ENCODE data around the gene DHX30.

Gene DHX30

DNA sequence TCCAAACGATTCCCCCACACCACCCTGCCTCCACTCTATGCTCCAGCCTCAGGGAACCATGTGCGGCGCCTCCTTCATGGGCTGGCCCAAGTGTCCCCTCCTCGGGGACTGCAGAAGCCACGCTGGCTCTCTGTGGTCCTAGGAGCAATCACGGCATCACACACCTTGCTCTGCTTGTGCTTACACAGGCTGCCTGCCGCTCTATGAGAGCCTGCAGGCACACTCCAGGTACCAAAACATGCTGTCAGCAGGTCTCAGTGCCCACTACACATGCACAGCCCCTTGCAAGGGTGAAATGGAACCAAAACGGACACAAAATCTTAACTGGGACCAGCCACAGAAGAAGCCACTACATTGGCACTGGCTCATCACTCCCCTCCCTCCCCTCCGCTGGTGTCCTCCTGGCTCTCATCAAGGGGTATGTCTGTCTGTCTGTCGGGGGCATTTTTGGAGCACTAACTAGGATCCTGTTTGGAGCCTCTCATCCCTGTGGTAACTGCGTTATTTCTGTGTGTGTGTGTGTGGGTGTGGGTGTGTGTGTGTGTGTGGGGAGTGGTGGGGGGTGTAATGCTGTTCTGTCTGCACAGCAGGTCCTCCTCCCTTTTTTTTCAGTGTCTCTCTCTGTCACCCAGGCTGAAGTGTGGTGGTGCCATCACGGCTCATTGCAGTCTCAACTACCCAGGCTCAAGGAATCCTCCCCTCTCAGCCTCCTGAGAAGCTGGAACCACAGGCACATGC, 60.6 kb downstream of the DHX30 start:
- Histone ChIP-seq H3K9me3 (ENCODE audit: control insufficient read depth, low read length) (no peaks in the 10 kb centered on the region), H3K27ac (ENCODE audit: insufficient read depth, low read length, poor library complexity, severe bottlenecking) (no peak overlapping the region), H3K27me3 (replicated peaks; ENCODE audit: control insufficient read depth, insufficient read depth, low read length, poor library complexity, severe bottlenecking) (no peaks in the 10 kb centered on the region), H3K4me3 (ENCODE audit: insufficient read depth, low read depth, low read length, poor library complexity, severe bottlenecking) (no peak overlapping the region), H3K4me1 (ENCODE audit: control insufficient read depth, insufficient read depth, low read length, poor library complexity, severe bottlenecking) (no peaks in the 10 kb centered on the region), H3K36me3 (ENCODE audit: control insufficient read depth, insufficient read depth, low read length) (peaks cover 32% of the 10 kb centered on the region)
- no peak for DNase-seq

DNA sequence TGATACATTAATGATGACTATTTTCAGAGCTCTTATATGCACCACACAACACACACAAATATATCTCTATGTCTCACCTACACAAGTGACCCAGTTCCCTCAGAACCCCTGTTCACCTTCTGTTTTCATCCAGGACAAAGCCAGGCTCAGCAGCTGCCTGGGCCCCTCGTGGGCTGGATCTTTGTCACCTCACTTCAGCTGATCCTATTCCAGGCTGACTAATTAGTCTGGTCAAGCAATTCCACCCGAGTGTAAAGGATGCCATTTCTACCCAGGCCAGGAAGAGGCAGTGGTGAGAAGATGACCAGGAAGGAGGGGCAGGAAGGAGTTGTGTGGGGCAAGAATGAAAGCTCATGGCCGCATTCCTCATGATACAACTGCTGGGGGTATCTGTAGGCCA, 62.3 kb downstream of the DHX30 start:
- Histone ChIP-seq H3K27ac (ENCODE audit: insufficient read depth, low read length, poor library complexity, severe bottlenecking) (no peak overlapping the region), H3K9me3 (ENCODE audit: control insufficient read depth, low read length) (no peaks in the 10 kb centered on the region), H3K27me3 (replicated peaks; ENCODE audit: control insufficient read depth, insufficient read depth, low read length, poor library complexity, severe bottlenecking) (no peaks in the 10 kb centered on the region), H3K4me1 (ENCODE audit: control insufficient read depth, insufficient read depth, low read length, poor library complexity, severe bottlenecking) (no peaks in the 10 kb centered on the region), H3K4me3 (ENCODE audit: insufficient read depth, low read depth, low read length, poor library complexity, severe bottlenecking) (no peak overlapping the region), H3K36me3 (ENCODE audit: control insufficient read depth, insufficient read depth, low read length) (peaks cover 46% of the 10 kb centered on the region)
- no peak for DNase-seq

DNA sequence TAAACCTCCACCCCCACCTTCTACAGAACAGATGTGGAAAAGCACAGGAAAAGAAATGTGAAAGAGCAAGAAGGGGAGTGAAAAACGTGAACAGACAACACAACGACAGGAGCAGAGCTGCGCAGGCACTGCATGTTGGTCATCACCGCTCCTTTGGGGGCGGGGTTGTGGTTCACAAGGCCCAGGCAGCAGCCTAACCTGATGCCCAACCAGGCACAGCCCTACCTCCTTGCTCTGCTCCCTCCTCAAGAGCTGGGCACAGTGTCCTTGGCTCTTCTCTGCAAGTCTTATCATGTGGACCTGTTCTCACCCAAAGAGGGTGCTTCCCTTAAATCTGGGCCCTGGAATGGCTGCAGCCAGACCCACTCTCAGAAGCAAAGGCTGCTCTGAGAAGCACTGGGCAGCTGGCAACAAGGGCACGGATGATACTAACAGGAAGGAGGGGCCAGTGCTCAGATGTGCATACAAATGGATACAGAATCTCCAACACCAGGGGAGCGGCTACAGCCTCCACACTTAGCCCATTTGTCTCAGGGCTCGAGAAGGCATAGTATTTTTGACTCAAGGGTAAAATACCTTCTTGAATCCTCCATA, 64.6 kb downstream of the DHX30 start:
- Histone ChIP-seq H3K4me3 (ENCODE audit: insufficient read depth, low read depth, low read length, poor library complexity, severe bottlenecking) (no peak overlapping the region), H3K9me3 (ENCODE audit: control insufficient read depth, low read length) (no peaks in the 10 kb centered on the region), H3K36me3 (ENCODE audit: control insufficient read depth, insufficient read depth, low read length) (peaks cover 64% of the 10 kb centered on the region), H3K4me1 (ENCODE audit: control insufficient read depth, insufficient read depth, low read length, poor library complexity, severe bottlenecking) (no peaks in the 10 kb centered on the region), H3K27ac (ENCODE audit: insufficient read depth, low read length, poor library complexity, severe bottlenecking) (no peak overlapping the region), H3K27me3 (replicated peaks; ENCODE audit: control insufficient read depth, insufficient read depth, low read length, poor library complexity, severe bottlenecking) (no peaks in the 10 kb centered on the region)
- no peak for DNase-seq

DNA sequence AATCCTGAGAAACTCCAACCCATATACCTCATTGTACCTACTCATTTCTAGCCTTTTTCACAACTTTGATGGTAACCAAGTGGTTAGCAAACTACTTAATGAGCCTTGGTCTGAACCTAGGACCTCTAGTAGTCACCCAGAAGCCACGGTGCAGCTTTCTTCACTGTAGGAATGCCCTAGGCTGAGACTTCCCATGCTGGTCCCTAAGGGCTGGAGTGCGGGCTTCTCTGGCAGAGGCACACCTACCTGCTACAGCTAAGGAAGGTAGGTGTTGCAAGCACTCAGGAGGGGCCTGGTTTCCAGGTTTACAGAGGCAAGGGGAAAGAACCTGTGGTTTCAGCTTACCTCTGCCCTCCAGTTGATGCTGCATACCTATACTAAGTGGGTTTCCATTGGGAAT, 65.4 kb downstream of the DHX30 start:
- Histone ChIP-seq H3K36me3 (ENCODE audit: control insufficient read depth, insufficient read depth, low read length) (peaks cover 69% of the 10 kb centered on the region), H3K27me3 (replicated peaks; ENCODE audit: control insufficient read depth, insufficient read depth, low read length, poor library complexity, severe bottlenecking) (no peaks in the 10 kb centered on the region), H3K27ac (ENCODE audit: insufficient read depth, low read length, poor library complexity, severe bottlenecking) (no peak overlapping the region), H3K9me3 (ENCODE audit: control insufficient read depth, low read length) (no peaks in the 10 kb centered on the region), H3K4me3 (ENCODE audit: insufficient read depth, low read depth, low read length, poor library complexity, severe bottlenecking) (no peak overlapping the region), H3K4me1 (ENCODE audit: control insufficient read depth, insufficient read depth, low read length, poor library complexity, severe bottlenecking) (no peaks in the 10 kb centered on the region)
- DNase-seq, result no peak

DNA sequence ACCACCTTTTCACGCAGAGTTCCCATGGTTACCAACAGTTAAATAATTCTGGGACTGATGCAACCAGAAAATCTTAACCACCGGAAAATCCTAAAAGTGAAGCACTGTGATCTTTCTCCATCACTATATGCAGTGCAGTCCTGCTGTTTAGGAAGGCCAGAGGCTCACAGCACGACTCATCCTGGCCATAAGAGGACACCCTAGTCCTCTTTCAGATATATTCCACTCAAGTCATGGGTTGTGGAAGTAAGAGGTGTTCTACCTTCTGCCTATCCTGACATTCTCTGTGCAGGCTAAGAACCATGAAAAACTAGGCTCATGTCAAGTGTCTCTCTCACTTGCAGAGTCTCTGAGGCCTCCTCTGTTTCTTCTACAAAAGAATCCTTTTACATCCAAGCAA, 67.2 kb downstream of the DHX30 start:
- H3K9me3 ChIP-seq (ENCODE audit: control insufficient read depth, low read length), result no peaks in the 10 kb centered on the region
- no peak overlapping the region for H3K27ac ChIP-seq (ENCODE audit: insufficient read depth, low read length, poor library complexity, severe bottlenecking)
- H3K27me3 ChIP-seq (replicated peaks; ENCODE audit: control insufficient read depth, insufficient read depth, low read length, poor library complexity, severe bottlenecking), result no peaks in the 10 kb centered on the region
- H3K36me3 ChIP-seq (ENCODE audit: control insufficient read depth, insufficient read depth, low read length), result peaks cover 68% of the 10 kb centered on the region
- no peak for DNase-seq
- H3K4me3 ChIP-seq (ENCODE audit: insufficient read depth, low read depth, low read length, poor library complexity, severe bottlenecking), result no peak overlapping the region
- no peaks in the 10 kb centered on the region for H3K4me1 ChIP-seq (ENCODE audit: control insufficient read depth, insufficient read depth, low read length, poor library complexity, severe bottlenecking)

DNA sequence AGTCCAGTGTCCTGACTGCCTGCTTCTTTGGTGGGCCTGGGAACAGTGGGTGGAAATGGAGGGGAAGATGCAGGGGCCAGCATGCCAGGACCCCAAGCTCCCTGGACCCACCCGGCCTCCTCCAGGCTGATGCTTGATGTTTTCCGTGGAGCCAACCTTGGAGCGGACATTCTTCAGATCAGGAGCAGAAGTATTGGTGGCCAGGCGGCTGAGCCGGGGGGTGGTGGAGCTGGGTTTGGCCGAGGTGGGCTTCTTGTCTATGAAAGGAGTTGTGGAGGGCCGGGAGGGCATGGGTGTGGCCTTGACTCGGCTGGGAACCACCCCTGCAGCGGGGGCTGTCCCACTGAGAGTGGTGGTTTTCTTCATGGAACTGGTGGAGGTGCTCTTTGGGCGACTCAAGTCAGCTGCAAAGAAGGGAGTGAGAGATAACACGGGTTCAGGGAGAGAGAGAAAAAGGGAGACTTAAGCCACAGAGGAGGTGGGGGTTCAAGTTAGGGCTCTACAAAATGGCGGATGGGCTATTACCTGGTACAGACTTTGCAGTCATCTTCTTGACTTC, 67.8 kb downstream of the DHX30 start:
- no peak overlapping the region for H3K4me3 ChIP-seq (ENCODE audit: insufficient read depth, low read depth, low read length, poor library complexity, severe bottlenecking)
- H3K4me1 ChIP-seq (ENCODE audit: control insufficient read depth, insufficient read depth, low read length, poor library complexity, severe bottlenecking), result no peaks in the 10 kb centered on the region
- DNase-seq, result no peak
- peaks cover 61% of the 10 kb centered on the region for H3K36me3 ChIP-seq (ENCODE audit: control insufficient read depth, insufficient read depth, low read length)
- H3K27ac ChIP-seq (ENCODE audit: insufficient read depth, low read length, poor library complexity, severe bottlenecking), result no peak overlapping the region
- no peaks in the 10 kb centered on the region for H3K27me3 ChIP-seq (replicated peaks; ENCODE audit: control insufficient read depth, insufficient read depth, low read length, poor library complexity, severe bottlenecking)
- no peaks in the 10 kb centered on the region for H3K9me3 ChIP-seq (ENCODE audit: control insufficient read depth, low read length)

DNA sequence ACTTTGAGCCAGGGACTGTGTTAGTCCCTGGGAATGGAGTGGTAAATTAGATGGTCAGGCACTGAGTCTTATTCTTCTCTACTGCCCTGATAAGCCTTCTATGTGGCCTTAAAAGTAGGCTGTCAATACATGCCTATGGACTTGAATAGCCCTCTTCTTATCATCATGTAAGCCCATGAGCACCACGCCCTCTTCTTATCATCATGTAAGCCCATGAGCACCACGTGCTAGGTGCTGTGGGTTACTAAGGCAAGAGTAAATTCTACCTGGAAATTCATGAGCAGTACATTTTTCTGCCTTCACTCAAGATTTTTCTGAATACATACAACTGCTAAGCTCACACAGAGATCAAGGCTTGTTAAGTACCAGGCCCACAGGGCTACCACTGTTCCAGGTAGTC, 68.5 kb downstream of the DHX30 start:
- DNase-seq, result no peak
- Histone ChIP-seq H3K36me3 (ENCODE audit: control insufficient read depth, insufficient read depth, low read length) (peaks cover 61% of the 10 kb centered on the region), H3K9me3 (ENCODE audit: control insufficient read depth, low read length) (no peaks in the 10 kb centered on the region), H3K4me3 (ENCODE audit: insufficient read depth, low read depth, low read length, poor library complexity, severe bottlenecking) (no peak overlapping the region), H3K27me3 (replicated peaks; ENCODE audit: control insufficient read depth, insufficient read depth, low read length, poor library complexity, severe bottlenecking) (no peaks in the 10 kb centered on the region), H3K27ac (ENCODE audit: insufficient read depth, low read length, poor library complexity, severe bottlenecking) (no peak overlapping the region), H3K4me1 (ENCODE audit: control insufficient read depth, insufficient read depth, low read length, poor library complexity, severe bottlenecking) (no peaks in the 10 kb centered on the region)

DNA sequence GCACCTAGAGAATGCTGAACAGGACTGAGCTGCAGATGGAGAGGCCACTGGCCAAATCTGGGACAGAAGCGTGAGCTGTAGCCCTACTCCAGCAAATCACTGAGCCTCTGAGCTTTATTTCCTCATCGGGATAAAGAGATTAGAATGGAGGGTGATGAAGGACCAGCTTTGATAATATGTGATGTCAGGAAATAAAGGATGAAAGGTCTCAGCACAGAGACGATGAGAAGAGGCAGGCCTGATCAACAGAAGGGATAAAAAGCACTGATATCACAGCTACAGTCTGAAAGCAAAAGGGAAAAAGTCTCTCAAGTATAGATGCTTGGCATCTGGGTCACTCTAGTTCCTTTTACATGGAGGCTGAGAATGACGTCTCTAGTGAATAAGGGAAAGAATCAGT, 70.0 kb downstream of the DHX30 start:
- Histone ChIP-seq H3K27ac (ENCODE audit: insufficient read depth, low read length, poor library complexity, severe bottlenecking) (no peak overlapping the region), H3K9me3 (ENCODE audit: control insufficient read depth, low read length) (no peaks in the 10 kb centered on the region), H3K4me3 (ENCODE audit: insufficient read depth, low read depth, low read length, poor library complexity, severe bottlenecking) (no peak overlapping the region), H3K4me1 (ENCODE audit: control insufficient read depth, insufficient read depth, low read length, poor library complexity, severe bottlenecking) (no peaks in the 10 kb centered on the region), H3K36me3 (ENCODE audit: control insufficient read depth, insufficient read depth, low read length) (peaks cover 47% of the 10 kb centered on the region), H3K27me3 (replicated peaks; ENCODE audit: control insufficient read depth, insufficient read depth, low read length, poor library complexity, severe bottlenecking) (no peaks in the 10 kb centered on the region)
- DNase-seq, result no peak

DNA sequence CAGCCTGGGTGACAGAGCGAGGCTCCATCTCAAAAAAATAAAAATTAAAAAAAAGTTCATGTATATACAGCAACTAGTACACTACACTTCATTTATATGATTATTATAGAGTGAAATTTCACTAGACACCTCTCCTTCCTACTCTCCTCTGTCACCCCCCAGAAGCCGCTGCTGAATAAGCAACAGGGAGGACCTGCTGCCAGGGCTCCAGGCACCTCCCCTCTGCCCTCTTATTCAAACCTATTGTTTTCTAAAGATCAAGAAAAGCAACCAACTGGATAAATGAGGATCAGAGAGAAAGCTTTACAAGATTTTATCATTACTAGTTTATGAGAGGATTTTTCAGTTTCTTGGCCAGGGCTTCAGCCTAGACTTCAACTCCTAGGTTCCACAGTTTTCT, 71.5 kb downstream of the DHX30 start:
- H3K4me1 ChIP-seq (ENCODE audit: control insufficient read depth, insufficient read depth, low read length, poor library complexity, severe bottlenecking), result no peaks in the 10 kb centered on the region
- no peak for DNase-seq
- no peaks in the 10 kb centered on the region for H3K27me3 ChIP-seq (replicated peaks; ENCODE audit: control insufficient read depth, insufficient read depth, low read length, poor library complexity, severe bottlenecking)
- no peaks in the 10 kb centered on the region for H3K9me3 ChIP-seq (ENCODE audit: control insufficient read depth, low read length)
- peaks cover 34% of the 10 kb centered on the region for H3K36me3 ChIP-seq (ENCODE audit: control insufficient read depth, insufficient read depth, low read length)
- H3K27ac ChIP-seq (ENCODE audit: insufficient read depth, low read length, poor library complexity, severe bottlenecking), result no peak overlapping the region
- H3K4me3 ChIP-seq (ENCODE audit: insufficient read depth, low read depth, low read length, poor library complexity, severe bottlenecking), result no peak overlapping the region

DNA sequence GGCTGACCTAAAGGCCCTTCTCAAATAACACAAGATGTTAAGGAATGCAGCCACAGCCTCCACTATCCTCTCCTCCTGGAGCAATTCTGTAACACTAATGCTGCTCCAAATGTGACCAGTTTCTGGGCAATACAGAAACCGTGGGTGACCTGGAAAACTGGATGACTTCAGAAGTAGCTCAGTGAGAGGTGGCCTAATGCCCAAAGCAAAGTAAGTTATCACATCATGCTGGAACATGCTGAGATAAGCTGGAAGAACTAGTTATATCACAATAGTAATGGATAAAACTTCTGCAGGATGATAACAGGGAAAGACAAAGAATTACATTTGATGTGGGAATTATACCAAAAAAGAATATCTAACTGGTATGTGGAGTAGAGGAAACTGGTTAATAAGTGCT, 72.0 kb downstream of the DHX30 start:
- Histone ChIP-seq H3K27ac (ENCODE audit: insufficient read depth, low read length, poor library complexity, severe bottlenecking) (no peak overlapping the region), H3K27me3 (replicated peaks; ENCODE audit: control insufficient read depth, insufficient read depth, low read length, poor library complexity, severe bottlenecking) (no peaks in the 10 kb centered on the region), H3K36me3 (ENCODE audit: control insufficient read depth, insufficient read depth, low read length) (peaks cover 29% of the 10 kb centered on the region), H3K4me1 (ENCODE audit: control insufficient read depth, insufficient read depth, low read length, poor library complexity, severe bottlenecking) (no peaks in the 10 kb centered on the region), H3K9me3 (ENCODE audit: control insufficient read depth, low read length) (no peaks in the 10 kb centered on the region), H3K4me3 (ENCODE audit: insufficient read depth, low read depth, low read length, poor library complexity, severe bottlenecking) (no peak overlapping the region)
- DNase-seq, result no peak
